PC-9 (cell line): ENCODE data around the gene HSPBP1.

Experiments used
- EZH2 ChIP-seq: fragments of 200-600 bp; sonication (generic); IDR thresholded peaks from 2 replicates; pipeline ENCODE4 v1.8.0; 2017; ENCODE audit warnings: antibody characterized with exemption, low read depth
- TF ChIP-seq, protein P1 (sequence below): fragments of 200-600 bp; sonication (generic); conservative IDR thresholded peaks from 2 replicates; pipeline ENCODE4 v1.6.1; 2017; ENCODE audit warnings: mixed run types, antibody characterized with exemption, mild to moderate bottlenecking, moderate library complexity

DNA sequence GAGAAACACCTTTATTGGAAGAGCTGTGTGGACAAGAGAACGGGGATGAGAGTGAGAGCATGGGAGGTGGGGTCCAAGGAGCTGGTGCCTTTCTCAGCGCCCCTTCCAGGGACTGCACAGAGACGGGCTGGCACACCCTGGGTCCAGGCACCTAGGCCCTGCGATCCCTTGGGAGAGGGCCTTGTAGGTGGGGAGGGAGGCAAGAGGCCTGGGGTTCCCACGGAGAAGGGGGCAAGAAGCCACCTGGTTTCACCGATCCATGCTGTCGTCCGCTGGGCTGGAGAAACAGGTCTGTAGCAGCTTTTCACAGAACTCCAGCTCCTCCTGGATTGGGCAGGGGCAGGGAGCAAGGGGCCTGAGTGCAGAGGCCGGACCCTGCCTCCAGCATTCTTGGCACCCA, 17.6 kb downstream of the HSPBP1 start:
- TF ChIP-seq, protein P1, sequence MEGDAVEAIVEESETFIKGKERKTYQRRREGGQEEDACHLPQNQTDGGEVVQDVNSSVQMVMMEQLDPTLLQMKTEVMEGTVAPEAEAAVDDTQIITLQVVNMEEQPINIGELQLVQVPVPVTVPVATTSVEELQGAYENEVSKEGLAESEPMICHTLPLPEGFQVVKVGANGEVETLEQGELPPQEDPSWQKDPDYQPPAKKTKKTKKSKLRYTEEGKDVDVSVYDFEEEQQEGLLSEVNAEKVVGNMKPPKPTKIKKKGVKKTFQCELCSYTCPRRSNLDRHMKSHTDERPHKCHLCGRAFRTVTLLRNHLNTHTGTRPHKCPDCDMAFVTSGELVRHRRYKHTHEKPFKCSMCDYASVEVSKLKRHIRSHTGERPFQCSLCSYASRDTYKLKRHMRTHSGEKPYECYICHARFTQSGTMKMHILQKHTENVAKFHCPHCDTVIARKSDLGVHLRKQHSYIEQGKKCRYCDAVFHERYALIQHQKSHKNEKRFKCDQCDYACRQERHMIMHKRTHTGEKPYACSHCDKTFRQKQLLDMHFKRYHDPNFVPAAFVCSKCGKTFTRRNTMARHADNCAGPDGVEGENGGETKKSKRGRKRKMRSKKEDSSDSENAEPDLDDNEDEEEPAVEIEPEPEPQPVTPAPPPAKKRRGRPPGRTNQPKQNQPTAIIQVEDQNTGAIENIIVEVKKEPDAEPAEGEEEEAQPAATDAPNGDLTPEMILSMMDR = no peak
- TF ChIP-seq EZH2 = no peak
